Panc1 (cell line): Measurements from ENCODE around the gene TMED8. TPM values are rescaled to one million over a fixed set of nuclear protein-coding genes. Genes with fewer than 3 reads are reported as not detected.
A peak's percentile ranks its signal among the peaks of the same experiment; 100 is the strongest.

ENCODE experiments used
- ATAC-seq: fragments of 200-7000 bp; cut with Tn5 transposase; 2 replicates; pipeline ENCODE4 v1.9.1; 2020; ENCODE audit warnings: mild to moderate bottlenecking, moderate library complexity
- BruUV-seq: library from RNA; stranded (reverse); fragments of 400-500 nt; replicated peaks from 2 replicates; lab custom pipeline; 2021; lab: Mats Ljungman, UMichigan
- CTCF ChIA-PET: fragments of 300-600 bp; sonication (Branson Sonifier 250); formaldehyde crosslinking; loops from one replicate; lab custom pipeline; 2022; ENCODE audit warnings: antibody characterized with exemption; lab: Charles Lee
- POLR2A ChIA-PET: fragments of 300-600 bp; sonication (Branson Sonifier 250); formaldehyde crosslinking; loops from one replicate; lab custom pipeline; 2022; ENCODE audit warnings: antibody characterized with exemption; lab: Charles Lee
- DNase-seq: peaks from one replicate; pipeline ENCODE4 v3.0.0-alpha.2; 2010; ENCODE audit warnings: low read depth, low spot score
- H3K27ac ChIP-seq: 2 replicates; pipeline ENCODE4 v1.5.1; 2011; ENCODE audit warnings: mild to moderate bottlenecking, low read length, inconsistent platforms
- H3K27me3 ChIP-seq: fragments of 200-500 bp; sonication (Bioruptor generic); 2 replicates; pipeline ENCODE4 v1.6.0; 2014; ENCODE audit warnings: low read length, inconsistent platforms; ENCODE audit not compliant: control insufficient read depth, insufficient read depth
- H3K36me3 ChIP-seq: fragments of 200-500 bp; sonication (Bioruptor generic); 2 replicates; pipeline ENCODE4 v1.5.1; 2014; ENCODE audit warnings: inconsistent platforms, mild to moderate bottlenecking, low read length, moderate library complexity; ENCODE audit not compliant: control insufficient read depth, insufficient read depth
- H3K4me1 ChIP-seq: 2 replicates; pipeline ENCODE4 v1.5.1; 2011; ENCODE audit warnings: inconsistent platforms, mild to moderate bottlenecking, low read length, moderate library complexity; ENCODE audit not compliant: control insufficient read depth, insufficient read depth
- H3K4me3 ChIP-seq, 2 experiments: 2 replicates each; pipeline ENCODE4 v1.5.1; 2011 to 2012; ENCODE audit warnings: low read depth in 2 of 2, low read length in 2 of 2, mild to moderate bottlenecking in 2 of 2, inconsistent platforms in 1 of 2, moderate library complexity in 1 of 2
- H3K9me3 ChIP-seq: fragments of 200-500 bp; sonication (Bioruptor generic); 2 replicates; pipeline ENCODE4 v1.5.1; 2014; ENCODE audit warnings: low read depth, mild to moderate bottlenecking, inconsistent platforms, low read length, moderate library complexity; ENCODE audit not compliant: control insufficient read depth, insufficient read depth
- POLR2AphosphoS5 ChIP-seq: IDR thresholded peaks from 2 replicates; pipeline ENCODE4 v1.6.1; 2012; ENCODE audit warnings: mild to moderate bottlenecking, low read depth, low read length, moderate library complexity
- SIN3A ChIP-seq: IDR thresholded peaks from 2 replicates; pipeline ENCODE4 v1.6.1; 2012; ENCODE audit warnings: low read depth, mild to moderate bottlenecking, low read length, moderate library complexity, borderline replicate concordance; ENCODE audit not compliant: insufficient read depth
- TCF7L2 ChIP-seq: IDR thresholded peaks from 2 replicates; pipeline ENCODE4 v1.6.1; 2011; ENCODE audit warnings: mild to moderate bottlenecking, low read depth, low read length, inconsistent platforms
- in situ Hi-C: cut with HindIII; loops from 2 replicates; pipeline ENCODE4 v1.10.0; 2016; ENCODE audit warnings: low sequenced_read_pairs, low pct_unique_long_range_greater_than_20kb
- intact Hi-C: fragments of 100-400 bp; cut with micrococcal nuclease; formaldehyde crosslinking; loops from one replicate; pipeline ENCODE4 v1.10.0; 2022; ENCODE audit not compliant: unreplicated experiment
- total RNA-seq: library from RNA; stranded (reverse); gene quantifications from one replicate; pipeline ENCODE4 v1.2.1, GENCODE V29; 2021; ENCODE audit not compliant: unreplicated experiment
- TF ChIP-seq, protein P1 (sequence below), 2 experiments: IDR thresholded peaks; 2 replicates each; pipeline ENCODE4 v1.6.1; 2011 to 2012; ENCODE audit warnings: low read depth in 2 of 2, control low read depth in 1 of 2, low read length in 1 of 2, mild to moderate bottlenecking in 1 of 2, moderate library complexity in 1 of 2; ENCODE audit not compliant: insufficient read depth in 1 of 2
- TF ChIP-seq, protein P2 (sequence below): fragments of 450-650 bp; IDR thresholded peaks from 2 replicates; pipeline ENCODE4 v1.5.1; 2017; ENCODE audit warnings: mild to moderate bottlenecking

The TMED8 gene
- total RNA-seq, 1 experiment from 2014 or later = 8.5 TPM

DNA sequence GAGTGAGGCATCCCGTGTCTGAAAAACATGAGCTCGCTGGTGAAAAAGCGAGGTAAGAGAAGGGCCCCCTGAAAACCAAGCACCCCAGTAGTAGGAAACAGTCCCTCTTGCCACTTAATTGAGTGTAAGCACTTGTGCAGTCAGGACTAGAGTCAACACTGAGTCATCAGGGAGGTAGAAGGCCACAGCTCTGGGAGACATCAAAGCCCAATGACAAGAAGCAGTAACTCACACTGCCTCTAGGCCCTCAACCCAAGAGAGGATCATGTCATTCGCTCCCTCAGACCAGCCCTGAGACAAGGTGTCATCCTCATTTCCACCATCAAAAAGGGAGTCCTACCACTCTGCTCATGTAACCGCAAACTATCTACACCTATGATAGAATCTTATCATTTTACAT is 74.0 kb downstream of the TMED8 start:
- Histone ChIP-seq H3K9me3 (no peaks in the 10 kb centered on the region), H3K27ac (peak overlapping the region; percentile 26; the same call in 1 of the 2 replicates), H3K4me3 (no peak overlapping the region), H3K36me3 (no peaks in the 10 kb centered on the region; the same call in 1 of the 2 replicates), H3K4me1 (peaks cover 23% of the 10 kb centered on the region), H3K27me3 (no peaks in the 10 kb centered on the region)
- POLR2A ChIA-PET = interaction anchor here (1.4 kb wide), 1 partner anchor 13 kb away, joined by 5 read pairs; no protein-coding TSS in a partner anchor
- CTCF ChIA-PET = interaction anchor here (0.6 to 2.8 kb wide), 4 partner anchors 11 to 165 kb away, joined by 3 to 16 read pairs (median 6); no protein-coding TSS in a partner anchor
- in situ Hi-C loops = no loop called here
- peak; percentile 70 for ATAC-seq
- BruUV-seq = no TSS peak
- intact Hi-C loops = no loop called here
- DNase-seq = no peak
- peak; percentile 42; the same call in 1 of the 2 replicates for TF ChIP-seq TCF7L2
- TF ChIP-seq, protein P1, sequence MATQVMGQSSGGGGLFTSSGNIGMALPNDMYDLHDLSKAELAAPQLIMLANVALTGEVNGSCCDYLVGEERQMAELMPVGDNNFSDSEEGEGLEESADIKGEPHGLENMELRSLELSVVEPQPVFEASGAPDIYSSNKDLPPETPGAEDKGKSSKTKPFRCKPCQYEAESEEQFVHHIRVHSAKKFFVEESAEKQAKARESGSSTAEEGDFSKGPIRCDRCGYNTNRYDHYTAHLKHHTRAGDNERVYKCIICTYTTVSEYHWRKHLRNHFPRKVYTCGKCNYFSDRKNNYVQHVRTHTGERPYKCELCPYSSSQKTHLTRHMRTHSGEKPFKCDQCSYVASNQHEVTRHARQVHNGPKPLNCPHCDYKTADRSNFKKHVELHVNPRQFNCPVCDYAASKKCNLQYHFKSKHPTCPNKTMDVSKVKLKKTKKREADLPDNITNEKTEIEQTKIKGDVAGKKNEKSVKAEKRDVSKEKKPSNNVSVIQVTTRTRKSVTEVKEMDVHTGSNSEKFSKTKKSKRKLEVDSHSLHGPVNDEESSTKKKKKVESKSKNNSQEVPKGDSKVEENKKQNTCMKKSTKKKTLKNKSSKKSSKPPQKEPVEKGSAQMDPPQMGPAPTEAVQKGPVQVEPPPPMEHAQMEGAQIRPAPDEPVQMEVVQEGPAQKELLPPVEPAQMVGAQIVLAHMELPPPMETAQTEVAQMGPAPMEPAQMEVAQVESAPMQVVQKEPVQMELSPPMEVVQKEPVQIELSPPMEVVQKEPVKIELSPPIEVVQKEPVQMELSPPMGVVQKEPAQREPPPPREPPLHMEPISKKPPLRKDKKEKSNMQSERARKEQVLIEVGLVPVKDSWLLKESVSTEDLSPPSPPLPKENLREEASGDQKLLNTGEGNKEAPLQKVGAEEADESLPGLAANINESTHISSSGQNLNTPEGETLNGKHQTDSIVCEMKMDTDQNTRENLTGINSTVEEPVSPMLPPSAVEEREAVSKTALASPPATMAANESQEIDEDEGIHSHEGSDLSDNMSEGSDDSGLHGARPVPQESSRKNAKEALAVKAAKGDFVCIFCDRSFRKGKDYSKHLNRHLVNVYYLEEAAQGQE (IDR thresholded peaks at IDR 0.05; ENCODE audit: insufficient read depth in 1 of 2, low read depth in 2 of 2, low read length in 1 of 2) = no peak
- no peak for TF ChIP-seq POLR2AphosphoS5
- TF ChIP-seq, protein P2, sequence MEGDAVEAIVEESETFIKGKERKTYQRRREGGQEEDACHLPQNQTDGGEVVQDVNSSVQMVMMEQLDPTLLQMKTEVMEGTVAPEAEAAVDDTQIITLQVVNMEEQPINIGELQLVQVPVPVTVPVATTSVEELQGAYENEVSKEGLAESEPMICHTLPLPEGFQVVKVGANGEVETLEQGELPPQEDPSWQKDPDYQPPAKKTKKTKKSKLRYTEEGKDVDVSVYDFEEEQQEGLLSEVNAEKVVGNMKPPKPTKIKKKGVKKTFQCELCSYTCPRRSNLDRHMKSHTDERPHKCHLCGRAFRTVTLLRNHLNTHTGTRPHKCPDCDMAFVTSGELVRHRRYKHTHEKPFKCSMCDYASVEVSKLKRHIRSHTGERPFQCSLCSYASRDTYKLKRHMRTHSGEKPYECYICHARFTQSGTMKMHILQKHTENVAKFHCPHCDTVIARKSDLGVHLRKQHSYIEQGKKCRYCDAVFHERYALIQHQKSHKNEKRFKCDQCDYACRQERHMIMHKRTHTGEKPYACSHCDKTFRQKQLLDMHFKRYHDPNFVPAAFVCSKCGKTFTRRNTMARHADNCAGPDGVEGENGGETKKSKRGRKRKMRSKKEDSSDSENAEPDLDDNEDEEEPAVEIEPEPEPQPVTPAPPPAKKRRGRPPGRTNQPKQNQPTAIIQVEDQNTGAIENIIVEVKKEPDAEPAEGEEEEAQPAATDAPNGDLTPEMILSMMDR = no peak
- TF ChIP-seq SIN3A = no peak

DNA sequence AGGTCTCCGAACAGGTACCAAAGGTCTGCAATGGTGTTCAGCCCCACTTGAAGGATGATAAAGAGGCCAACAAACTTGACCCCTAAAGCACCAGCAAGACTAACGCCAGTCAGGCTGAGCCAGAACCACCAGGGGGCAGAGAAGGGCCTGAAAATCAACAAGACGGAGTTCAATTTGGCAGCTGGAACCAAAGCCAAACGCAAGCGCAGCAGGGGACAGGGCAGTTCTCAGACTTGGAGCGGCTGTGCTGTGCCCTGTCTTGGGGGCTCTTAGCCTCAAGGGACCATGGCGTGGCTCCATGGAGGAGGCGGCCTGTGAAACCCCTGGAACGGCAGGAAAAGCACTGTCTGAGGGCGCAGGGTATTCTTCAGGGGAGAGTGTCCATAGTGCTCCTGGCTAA is 75.8 kb downstream of the TMED8 start:
- POLR2A ChIA-PET = no interaction called here
- TF ChIP-seq, protein P1 (IDR thresholded peaks at IDR 0.05; ENCODE audit: insufficient read depth in 1 of 2, low read depth in 2 of 2, low read length in 1 of 2) = no peak
- TF ChIP-seq POLR2AphosphoS5 (no peak), SIN3A (no peak), TCF7L2 (no peak)
- TF ChIP-seq, protein P2 = peak; percentile 81
- peak; percentile 73 for ATAC-seq
- Histone ChIP-seq H3K4me1 (peaks cover 19% of the 10 kb centered on the region), H3K27ac (no peak overlapping the region), H3K27me3 (no peaks in the 10 kb centered on the region), H3K9me3 (no peaks in the 10 kb centered on the region), H3K36me3 (no peaks in the 10 kb centered on the region; the same call in 1 of the 2 replicates), H3K4me3 (no peak overlapping the region)
- intact Hi-C loops (no loop called here), in situ Hi-C loops (no loop called here)
- BruUV-seq = no TSS peak
- CTCF ChIA-PET = interaction anchor here (0.5 to 2.8 kb wide), 4 partner anchors 15 to 150 kb away, joined by 4 to 16 read pairs (median 6); no protein-coding TSS in a partner anchor
- peak; percentile 69 for DNase-seq
